K562 (cell line): ENCODE measurements around the gene GFI1B. TPM values are rescaled to one million over a fixed set of nuclear protein-coding genes. Genes with fewer than 3 reads are reported as not detected.

ENCODE experiments used
- ASH1L ChIP-seq: fragments of 450-650 bp; IDR thresholded peaks from 2 replicates; pipeline ENCODE4 v1.6.1; 2018; ENCODE audit warnings: borderline replicate concordance, mild to moderate bottlenecking, low read depth; ENCODE audit not compliant: partially characterized antibody
- FOXA3 ChIP-seq, 2 experiments: fragments of 450-650 bp in 1 of 2; sonication (generic) in 1 of 2; formaldehyde crosslinking; IDR thresholded peaks in 1 of 2; conservative IDR thresholded peaks in 1 of 2; 2 replicates each; pipeline versions ENCODE4 v1.4.0 to v1.8.0; 2020 to 2022; ENCODE audit warnings: mild to moderate bottlenecking in 2 of 2, missing genetic modification reagents in 1 of 2
- HNRNPLL ChIP-seq: fragments of 200-400 bp; formaldehyde crosslinking; IDR thresholded peaks from 2 replicates; pipeline ENCODE4 v1.6.1; 2017; ENCODE audit warnings: low read length, low read depth, mild to moderate bottlenecking; ENCODE audit not compliant: poor library complexity, severe bottlenecking
- JUND ChIP-seq, 2 experiments: IDR thresholded peaks; 2 replicates in 1 of 2; 3 replicates in 1 of 2; pipeline ENCODE4 v1.6.1; 2011; ENCODE audit warnings: borderline replicate concordance in 2 of 2, low read depth in 2 of 2, low read length in 2 of 2, improper control_type of control experiment in 1 of 2, missing biosample characterization in 1 of 2, missing genetic modification characterization in 1 of 2, missing genetic modification reagents in 1 of 2
- MAFK ChIP-seq: IDR thresholded peaks from 2 replicates; pipeline ENCODE4 v1.6.1; 2011; ENCODE audit warnings: low read length, improper control_type of control experiment
- PHF20 ChIP-seq: fragments of 450-650 bp; IDR thresholded peaks from 2 replicates; pipeline ENCODE4 v1.6.1; 2018; ENCODE audit not compliant: partially characterized antibody
- PHF8 ChIP-seq: fragments of 200-600 bp; sonication (generic); IDR thresholded peaks from 2 replicates; pipeline ENCODE4 v1.6.1; 2012; ENCODE audit warnings: mixed run types, mild to moderate bottlenecking, inconsistent platforms, low read length, moderate library complexity, borderline replicate concordance
- PRPF4 ChIP-seq: fragments of 200-400 bp; formaldehyde crosslinking; IDR thresholded peaks from one replicate; pipeline ENCODE4 v1.6.1; 2017; ENCODE audit warnings: low read length, low read depth, mild to moderate bottlenecking; ENCODE audit not compliant: insufficient read depth, poor library complexity, severe bottlenecking
- RAD51 ChIP-seq: fragments of 450-650 bp; IDR thresholded peaks from 2 replicates; pipeline ENCODE4 v1.7.1; 2016; ENCODE audit warnings: low read depth, mild to moderate bottlenecking, borderline replicate concordance
- RBM17 ChIP-seq: fragments of 200-400 bp; formaldehyde crosslinking; IDR thresholded peaks from 2 replicates; pipeline ENCODE4 v1.6.1; 2017; ENCODE audit warnings: low read depth, mild to moderate bottlenecking, low read length, borderline replicate concordance
- TCF15 ChIP-seq: fragments of 250-450 bp; sonication (Bioruptor Pico); IDR thresholded peaks from 2 replicates; pipeline ENCODE4 v1.8.0; 2022; ENCODE audit warnings: moderate library complexity, mild to moderate bottlenecking, inconsistent platforms
- TFE3 ChIP-seq: fragments of 450-650 bp; formaldehyde crosslinking; IDR thresholded peaks from 2 replicates; pipeline ENCODE4 v1.4.0; 2020; ENCODE audit warnings: mild to moderate bottlenecking, mixed read lengths
- TGIF2 ChIP-seq: sonication (generic); formaldehyde crosslinking; IDR thresholded peaks from 2 replicates; pipeline ENCODE4 v1.8.1; 2022; ENCODE audit warnings: mild to moderate bottlenecking, missing genetic modification reagents, moderate library complexity
- ZBED1 ChIP-seq: IDR thresholded peaks from 2 replicates; pipeline ENCODE4 v1.6.1; 2014
- polyA plus RNA-seq, 8 experiments: library from polyadenylated mRNA; depleted of rRNA in 4 of 8; stranded (reverse) in 5 of 8; unstranded in 3 of 8; fragments of >200 nt; fragmentation: Nextera tagmentation in 2 of 8; fragmentation: Illumina TruSeq in 1 of 8; extraction: Ambion mirVana in 2 of 8; extraction: Trizol in 1 of 8; gene quantifications; 2 replicates each; pipeline versions ENCODE4 v1.2.1 to v1.2.3, GENCODE V29; 2011 to 2014; ENCODE audit warnings: inconsistent platforms in 1 of 8, missing spikeins in 1 of 8
- total RNA-seq, 7 experiments: library from RNA; depleted of rRNA in 6 of 7; stranded (reverse); fragments of >200 nt in 6 of 7; fragmentation: Illumina TruSeq in 2 of 7; extraction: Trizol in 2 of 7; gene quantifications; 2 replicates each; pipeline versions ENCODE4 v1.2.1 to v1.2.3, GENCODE V29; 2011 to 2021; ENCODE audit warnings: low replicate concordance in 1 of 7

GFI1B gene
- total and polyA plus RNA-seq, 9 of the 15 experiments (the other 6 are each of a cell fraction or from before 2014, with no cell fraction given), result 8.0 to 75.7 (median 34.5) TPM

GRCh38 chr9:132944294-132945185, 34.0 kb upstream of the GFI1B start, which contains the start of gene TSC1 (continued):
- no peak for TF ChIP-seq PRPF4
- no peak for TF ChIP-seq ZBED1
- peak; percentile 44; the same call in 1 of the 2 replicates for TF ChIP-seq JUND (IDR thresholded peaks at IDR 0.05; ENCODE audit: borderline replicate concordance, low read depth, low read length)
- TF ChIP-seq JUND (tag; IDR thresholded peaks at IDR 0.05; ENCODE audit: borderline replicate concordance, low read depth, low read length), result no peak
- peak; percentile 97 for TF ChIP-seq TFE3 (CRISPR knock-in tag)
- no peak for TF ChIP-seq TCF15 (CRISPR knock-in tag)
- TF ChIP-seq ASH1L, result peak; percentile 35
- TF ChIP-seq PHF8, result peak; percentile 85
- no peak for TF ChIP-seq TGIF2
- peak; percentile 93 for TF ChIP-seq PHF20
- peak; percentile 38 for TF ChIP-seq HNRNPLL
- TF ChIP-seq FOXA3 (CRISPR knock-in tag; conservative IDR thresholded peaks at IDR 0.05 in 1 of 2, IDR thresholded peaks at IDR 0.05 in 1 of 2), result 0 out of 4 replicates have a peak, but pooled peaks of 1 of the 2 experiments have one; percentile 39
- no peak for TF ChIP-seq MAFK
- TF ChIP-seq RBM17, result no peak
- TF ChIP-seq RAD51, result peak; percentile 94
